ENCODE data around the gene PRKCH. TPM values are rescaled to one million over a fixed set of nuclear protein-coding genes. Genes with fewer than 3 reads are reported as not detected.

PRKCH gene
- polyA plus RNA-seq, 1 donor from 2014 or later = 2.0 TPM

GRCh38 chr14:61466249-61466904 lies 145.0 kb downstream of the PRKCH start:
- Histone ChIP-seq H3K9ac (ENCODE audit: low read length) (no peak overlapping the region), H4K20me1 (ENCODE audit: insufficient read depth) (no peaks in the 10 kb centered on the region), H3K9me3 (ENCODE audit: low read length) (no peaks in the 10 kb centered on the region), H3K36me3 (ENCODE audit: insufficient read depth, low read length) (no peaks in the 10 kb centered on the region), H3K79me2 (replicated peaks; ENCODE audit: insufficient read depth, low read length) (no peaks in the 10 kb centered on the region), H3K9me2 (ENCODE audit: insufficient read depth, low read length) (no peaks in the 10 kb centered on the region), H3K4me3 (ENCODE audit: low read length) (no peak overlapping the region), H3K27ac (ENCODE audit: low read length) (no peak overlapping the region), H3K4me2 (ENCODE audit: low read length) (no peak overlapping the region), H3F3A (ENCODE audit: insufficient read depth, low read length, poor library complexity, severe bottlenecking) (no peaks in the 10 kb centered on the region), H3K27me3 (ENCODE audit: insufficient read depth, low read depth, low read length) (no peaks in the 10 kb centered on the region), H2AFZ (ENCODE audit: low read depth, low read length) (no peak overlapping the region)
- TF ChIP-seq POLR2AphosphoS5 (IDR thresholded peaks at IDR 0.05) (no peak), TAF1 (IDR thresholded peaks at IDR 0.05; ENCODE audit: low read depth) (no peak), EP300 (conservative IDR thresholded peaks at IDR 0.05; ENCODE audit: poor library complexity, severe bottlenecking) (no peak), MXI1 (conservative IDR thresholded peaks at IDR 0.05; ENCODE audit: poor library complexity, severe bottlenecking) (no peak), SMC3 (conservative IDR thresholded peaks at IDR 0.05; ENCODE audit: poor library complexity) (no peak), REST (IDR thresholded peaks at IDR 0.05; ENCODE audit: borderline replicate concordance) (no peak), CTCF (IDR thresholded peaks at IDR 0.05; ENCODE audit: poor library complexity, severe bottlenecking) (no peak), RAD21 (conservative IDR thresholded peaks at IDR 0.05) (no peak), EZH2 (IDR thresholded peaks at IDR 0.05; ENCODE audit: borderline replicate concordance, insufficient read depth, low read length, poor library complexity, severe bottlenecking) (no peak)

- H3K27ac ChIP-seq (ENCODE audit: low read length) = no peak overlapping the region
- H3K9me2 ChIP-seq (ENCODE audit: insufficient read depth, low read length) = no peaks in the 10 kb centered on the region
- no peak for TF ChIP-seq SMC3 (conservative IDR thresholded peaks at IDR 0.05; ENCODE audit: poor library complexity)
- TF ChIP-seq POLR2AphosphoS5 (IDR thresholded peaks at IDR 0.05) = no peak
- no peak for TF ChIP-seq RAD21 (conservative IDR thresholded peaks at IDR 0.05)
- H3K9me3 ChIP-seq (ENCODE audit: low read length) = no peaks in the 10 kb centered on the region
- H3K79me2 ChIP-seq (replicated peaks; ENCODE audit: insufficient read depth, low read length) = no peaks in the 10 kb centered on the region
- no peaks in the 10 kb centered on the region for H4K20me1 ChIP-seq (ENCODE audit: insufficient read depth)
- no peak overlapping the region for H3K9ac ChIP-seq (ENCODE audit: low read length)
- no peaks in the 10 kb centered on the region for H3K27me3 ChIP-seq (ENCODE audit: insufficient read depth, low read depth, low read length)
- H3K4me3 ChIP-seq (ENCODE audit: low read length) = no peak overlapping the region
- no peaks in the 10 kb centered on the region for H3F3A ChIP-seq (ENCODE audit: insufficient read depth, low read length, poor library complexity, severe bottlenecking)
- H2AFZ ChIP-seq (ENCODE audit: low read depth, low read length) = no peak overlapping the region
- H3K36me3 ChIP-seq (ENCODE audit: insufficient read depth, low read length) = no peaks in the 10 kb centered on the region
- no peak overlapping the region for H3K4me2 ChIP-seq (ENCODE audit: low read length)
Measured at GRCh38 chr14:61466905-61467280, 145.5 kb downstream of the PRKCH start.
